Stomach (tissue), 4 donors: ENCODE data around the gene TSFM.

Experiments
- EP300 ChIP-seq: sonication (generic); formaldehyde crosslinking; IDR thresholded peaks from one replicate; pipeline ENCODE4 v1.6.1; 2017; ENCODE audit warnings: antibody characterized with exemption
- POLR2A ChIP-seq, 4 donors: fragments of 450-650 bp; IDR thresholded peaks; one replicate each; pipeline ENCODE4 v1.6.1; 2016; ENCODE audit warnings: antibody characterized with exemption in 4 of 4, control low read depth in 2 of 4, mild to moderate bottlenecking in 1 of 4, moderate library complexity in 1 of 4
- POLR2AphosphoS5 ChIP-seq, 3 donors: sonication (generic); formaldehyde crosslinking; IDR thresholded peaks; one replicate each; pipeline ENCODE4 v1.6.1; 2016; ENCODE audit warnings: antibody characterized with exemption in 3 of 3
- TF ChIP-seq, protein P1 (sequence below), 7 experiments: fragments of 450-650 bp in 4 of 7; fragments of 200-600 bp in 3 of 7; sonication (generic) in 3 of 7; IDR thresholded peaks; one replicate each; pipeline ENCODE4 v1.5.1; 2016 to 2019; ENCODE audit warnings: antibody characterized with exemption in 7 of 7, control low read depth in 2 of 7, mild to moderate bottlenecking in 1 of 7

DNA sequence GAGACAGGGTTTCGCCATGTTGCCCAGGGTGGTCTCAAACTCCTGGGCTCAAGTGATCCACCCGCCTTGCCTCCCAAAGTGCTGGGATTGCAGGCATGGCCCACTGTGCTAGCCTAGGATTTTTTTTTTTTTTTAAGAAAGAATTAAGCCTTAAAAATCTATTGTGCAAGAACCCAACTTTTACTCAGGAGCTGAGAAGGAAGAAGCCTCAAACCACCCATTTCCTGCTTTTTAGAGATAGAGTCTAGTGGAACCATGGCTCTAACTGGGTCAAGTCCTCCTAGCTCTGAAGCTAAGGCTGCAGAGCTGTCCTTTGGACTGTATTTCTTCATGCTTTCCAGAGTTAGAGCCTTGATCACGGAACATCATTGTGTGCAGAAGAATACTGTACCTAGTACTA, 1.3 kb upstream of the TSFM start:
- TF ChIP-seq POLR2AphosphoS5 (IDR thresholded peaks at IDR 0.05) (no peak), EP300 (no peak), POLR2A (IDR thresholded peaks at IDR 0.05) (no peak)
- TF ChIP-seq, protein P1, sequence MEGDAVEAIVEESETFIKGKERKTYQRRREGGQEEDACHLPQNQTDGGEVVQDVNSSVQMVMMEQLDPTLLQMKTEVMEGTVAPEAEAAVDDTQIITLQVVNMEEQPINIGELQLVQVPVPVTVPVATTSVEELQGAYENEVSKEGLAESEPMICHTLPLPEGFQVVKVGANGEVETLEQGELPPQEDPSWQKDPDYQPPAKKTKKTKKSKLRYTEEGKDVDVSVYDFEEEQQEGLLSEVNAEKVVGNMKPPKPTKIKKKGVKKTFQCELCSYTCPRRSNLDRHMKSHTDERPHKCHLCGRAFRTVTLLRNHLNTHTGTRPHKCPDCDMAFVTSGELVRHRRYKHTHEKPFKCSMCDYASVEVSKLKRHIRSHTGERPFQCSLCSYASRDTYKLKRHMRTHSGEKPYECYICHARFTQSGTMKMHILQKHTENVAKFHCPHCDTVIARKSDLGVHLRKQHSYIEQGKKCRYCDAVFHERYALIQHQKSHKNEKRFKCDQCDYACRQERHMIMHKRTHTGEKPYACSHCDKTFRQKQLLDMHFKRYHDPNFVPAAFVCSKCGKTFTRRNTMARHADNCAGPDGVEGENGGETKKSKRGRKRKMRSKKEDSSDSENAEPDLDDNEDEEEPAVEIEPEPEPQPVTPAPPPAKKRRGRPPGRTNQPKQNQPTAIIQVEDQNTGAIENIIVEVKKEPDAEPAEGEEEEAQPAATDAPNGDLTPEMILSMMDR (IDR thresholded peaks at IDR 0.05) = no peak
